Prostate gland (tissue), 2 donors: ENCODE data around the gene CHIT1.
A peak's percentile ranks its signal among the peaks of the same experiment; 100 is the strongest.

Experiments used
- POLR2A ChIP-seq: fragments of 450-650 bp; IDR thresholded peaks from one replicate; pipeline ENCODE4 v1.6.1; 2016; ENCODE audit warnings: antibody characterized with exemption, mild to moderate bottlenecking
- POLR2AphosphoS5 ChIP-seq: sonication (generic); formaldehyde crosslinking; IDR thresholded peaks from one replicate; pipeline ENCODE4 v1.6.1; 2017; ENCODE audit warnings: antibody characterized with exemption
- TF ChIP-seq, protein P1 (sequence below), 4 experiments: fragments of 200-600 bp in 2 of 4; fragments of 450-650 bp in 2 of 4; sonication (generic) in 2 of 4; IDR thresholded peaks; 1 replicate in 3 of 4; 2 replicates in 1 of 4; pipeline ENCODE4 v1.5.1; 2016 to 2019; ENCODE audit warnings: antibody characterized with exemption in 4 of 4, mild to moderate bottlenecking in 2 of 4, moderate library complexity in 2 of 4

DNA sequence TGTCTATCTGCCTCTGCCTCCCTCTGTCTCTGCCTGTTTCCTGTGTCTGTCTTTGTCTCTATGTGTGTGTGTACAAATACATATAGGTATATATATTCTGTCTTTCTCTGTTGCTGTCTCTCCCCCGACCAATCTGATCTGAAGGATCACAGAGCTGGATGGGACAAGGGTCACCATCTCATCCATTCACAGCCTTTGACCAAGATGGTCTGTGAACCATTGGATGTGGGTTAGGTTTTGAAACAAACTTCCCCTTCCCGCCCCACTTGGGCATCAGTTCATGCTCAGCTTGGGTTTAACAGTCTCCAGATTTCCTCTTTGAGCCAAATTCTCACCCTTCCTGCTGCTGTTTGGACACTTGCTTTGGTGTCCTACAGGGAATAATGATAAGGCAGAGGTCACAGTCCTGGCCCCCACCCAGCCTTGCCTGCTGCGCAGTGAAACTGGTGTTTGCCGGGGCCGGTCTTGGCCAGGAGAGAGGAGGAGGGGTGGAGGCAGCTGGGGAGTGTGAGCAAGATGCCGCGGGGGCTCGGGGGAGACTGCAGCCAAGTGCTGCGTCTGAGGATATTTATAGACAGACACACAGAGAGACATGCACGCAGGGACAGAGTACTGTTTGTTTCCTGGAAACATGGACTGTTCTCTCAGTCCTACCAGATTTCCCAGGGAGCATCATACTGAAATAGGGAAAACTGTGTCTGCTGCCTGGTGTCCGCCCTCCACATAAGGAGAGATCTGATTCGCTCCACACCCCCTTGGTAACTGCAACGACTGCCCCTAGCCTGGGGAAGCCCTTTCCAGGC lies 48.8 kb upstream of the CHIT1 start:
- TF ChIP-seq, protein P1, sequence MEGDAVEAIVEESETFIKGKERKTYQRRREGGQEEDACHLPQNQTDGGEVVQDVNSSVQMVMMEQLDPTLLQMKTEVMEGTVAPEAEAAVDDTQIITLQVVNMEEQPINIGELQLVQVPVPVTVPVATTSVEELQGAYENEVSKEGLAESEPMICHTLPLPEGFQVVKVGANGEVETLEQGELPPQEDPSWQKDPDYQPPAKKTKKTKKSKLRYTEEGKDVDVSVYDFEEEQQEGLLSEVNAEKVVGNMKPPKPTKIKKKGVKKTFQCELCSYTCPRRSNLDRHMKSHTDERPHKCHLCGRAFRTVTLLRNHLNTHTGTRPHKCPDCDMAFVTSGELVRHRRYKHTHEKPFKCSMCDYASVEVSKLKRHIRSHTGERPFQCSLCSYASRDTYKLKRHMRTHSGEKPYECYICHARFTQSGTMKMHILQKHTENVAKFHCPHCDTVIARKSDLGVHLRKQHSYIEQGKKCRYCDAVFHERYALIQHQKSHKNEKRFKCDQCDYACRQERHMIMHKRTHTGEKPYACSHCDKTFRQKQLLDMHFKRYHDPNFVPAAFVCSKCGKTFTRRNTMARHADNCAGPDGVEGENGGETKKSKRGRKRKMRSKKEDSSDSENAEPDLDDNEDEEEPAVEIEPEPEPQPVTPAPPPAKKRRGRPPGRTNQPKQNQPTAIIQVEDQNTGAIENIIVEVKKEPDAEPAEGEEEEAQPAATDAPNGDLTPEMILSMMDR (IDR thresholded peaks at IDR 0.05) = peak in 1 of 4 experiments; percentile 4
- TF ChIP-seq POLR2AphosphoS5 (peak; percentile 90), POLR2A (peak; percentile 52)
